Right atrium auricular region (tissue), 2 donors: ENCODE data around the gene MICALL1. TPM values are rescaled to one million over a fixed set of nuclear protein-coding genes. Genes with fewer than 3 reads are reported as not detected.

Source experiments
- DNase-seq: peaks from one replicate; pipeline ENCODE4 v3.0.0-alpha.2; 2019; ENCODE audit warnings: low spot score
- H3K27ac ChIP-seq, 2 donors: fragments of 200-600 bp; sonication (generic); 1 replicate in 1 of 2; 2 replicates in 1 of 2; pipeline ENCODE4 v1.5.1; 2016 to 2019
- H3K27me3 ChIP-seq, 2 donors: fragments of 200-600 bp; sonication (generic); one replicate each; pipeline versions ENCODE4 v1.5.1 to v1.6.0; 2017 to 2019
- H3K36me3 ChIP-seq: fragments of 200-600 bp; sonication (generic); one replicate; pipeline ENCODE4 v1.5.1; 2016
- H3K4me1 ChIP-seq, 2 donors: fragments of 200-600 bp; sonication (generic); one replicate each; pipeline versions ENCODE4 v1.5.1 to v1.6.0; 2017 to 2019
- H3K4me3 ChIP-seq, 2 donors: fragments of 200-600 bp; sonication (generic); 1 replicate in 1 of 2; 2 replicates in 1 of 2; pipeline ENCODE4 v1.5.1; 2017 to 2019; ENCODE audit warnings: mild to moderate bottlenecking in 1 of 2, moderate library complexity in 1 of 2
- H3K9me3 ChIP-seq, 2 donors: fragments of 200-600 bp; sonication (generic); one replicate each; pipeline ENCODE4 v1.5.1; 2019
- CTCF ChIP-seq, 2 donors: fragments of 200-600 bp; sonication (generic); IDR thresholded peaks; one replicate each; pipeline ENCODE4 v1.5.1; 2019; ENCODE audit warnings: antibody characterized with exemption in 2 of 2
- total RNA-seq, 2 donors: library from RNA; depleted of rRNA; stranded (reverse); fragments of >200 nt; gene quantifications; one replicate each; pipeline ENCODE4 v1.1.0, GENCODE V29; 2016

Gene MICALL1
- total RNA-seq, 2 donors from 2014 or later: 16.9 TPM

DNA sequence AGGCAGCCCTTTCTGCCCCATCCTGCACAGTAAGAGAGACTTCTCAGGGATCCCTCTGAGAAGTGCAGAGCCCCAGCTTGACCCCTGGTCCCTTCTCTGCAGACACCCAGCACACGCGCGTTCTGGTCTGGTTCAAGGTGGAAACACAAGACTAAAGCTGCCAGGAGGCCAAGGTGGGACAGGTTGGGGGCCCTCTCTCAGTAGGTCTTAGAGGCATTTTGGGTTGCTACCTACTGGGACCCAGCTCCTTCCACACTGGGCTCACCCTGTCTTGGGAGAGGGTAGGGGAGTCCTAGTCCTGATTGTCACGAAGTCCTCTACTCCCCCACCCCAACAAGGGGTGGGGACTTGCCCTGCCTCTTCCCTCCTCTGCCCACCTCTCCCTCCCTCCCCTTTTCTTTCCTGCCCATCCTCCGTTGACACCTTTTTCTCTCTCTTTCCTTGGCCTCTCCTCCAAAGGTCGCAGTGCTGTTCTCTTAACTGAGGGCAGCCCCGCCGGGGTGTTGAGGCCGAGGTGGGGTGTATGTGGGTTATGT is 79.0 kb downstream of the MICALL1 start:
- Histone ChIP-seq H3K4me1 (peaks cover 0 to 4% of the 10 kb centered on the region in 2 donors), H3K36me3 (no peaks in the 10 kb centered on the region), H3K9me3 (no peaks in the 10 kb centered on the region), H3K27me3 (no peaks in the 10 kb centered on the region), H3K27ac (no peak overlapping the region), H3K4me3 (no peak overlapping the region)
- no peak for DNase-seq
- no peak for TF ChIP-seq CTCF (IDR thresholded peaks at IDR 0.05)

DNA sequence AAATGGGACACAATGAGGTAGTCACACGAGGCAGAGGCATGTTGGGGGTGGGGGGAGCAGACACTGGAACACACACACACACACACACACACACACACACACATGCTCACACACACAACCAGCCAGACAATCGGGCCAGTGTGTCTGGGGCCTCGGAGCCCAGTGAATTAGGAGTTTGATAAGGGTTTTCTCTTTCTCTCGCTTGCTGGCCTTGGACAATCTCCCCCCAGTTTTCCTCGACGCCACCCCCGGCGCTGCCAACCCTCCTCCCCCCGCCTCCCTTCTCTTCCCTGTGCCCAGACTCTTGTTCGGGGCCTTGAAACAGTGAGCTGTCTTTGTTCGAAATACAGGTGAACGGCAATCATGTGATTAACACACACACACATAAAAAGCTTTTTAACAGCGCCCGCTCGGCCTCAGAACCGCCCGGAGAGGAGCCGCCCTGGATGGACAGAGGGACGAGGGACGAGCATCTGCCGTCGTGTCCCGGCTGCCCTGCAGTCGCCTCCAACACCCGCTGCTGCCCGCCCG is 79.7 kb downstream of the MICALL1 start:
- H3K4me1 ChIP-seq: peaks cover 0 to 6% of the 10 kb centered on the region in 2 donors
- no peaks in the 10 kb centered on the region for H3K36me3 ChIP-seq
- H3K27ac ChIP-seq: no peak overlapping the region
- no peak for TF ChIP-seq CTCF (IDR thresholded peaks at IDR 0.05)
- DNase-seq: no peak
- H3K27me3 ChIP-seq: no peaks in the 10 kb centered on the region
- H3K4me3 ChIP-seq: peak overlapping the region in 1 of 2 donors; percentile 7
- H3K9me3 ChIP-seq: no peaks in the 10 kb centered on the region

DNA sequence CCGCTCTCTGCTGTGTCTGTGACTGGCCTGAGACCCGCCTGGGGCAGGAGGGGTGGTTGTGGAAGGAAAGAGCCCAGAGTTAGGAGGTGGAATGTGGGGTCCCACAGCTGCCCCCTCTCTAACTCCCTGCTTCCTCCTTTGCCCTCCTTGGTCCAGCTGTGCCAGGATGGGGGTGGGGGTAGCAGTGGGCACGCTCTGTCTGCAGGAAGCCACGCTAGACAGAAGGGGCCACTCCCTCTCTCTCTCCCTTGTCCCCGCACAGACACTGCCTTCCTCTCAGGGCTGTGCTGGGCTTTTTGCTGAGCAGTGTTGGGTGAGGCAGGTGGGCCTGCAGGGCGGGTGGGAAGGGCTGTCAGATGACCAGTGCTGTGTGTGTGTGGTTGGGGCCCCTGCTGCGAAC is 80.3 kb downstream of the MICALL1 start:
- Histone ChIP-seq H3K27ac (no peak overlapping the region), H3K27me3 (no peaks in the 10 kb centered on the region), H3K4me1 (peaks cover 0 to 6% of the 10 kb centered on the region in 2 donors), H3K9me3 (no peaks in the 10 kb centered on the region), H3K4me3 (peak overlapping the region in 1 of 2 donors; percentile 7), H3K36me3 (no peaks in the 10 kb centered on the region)
- no peak for TF ChIP-seq CTCF (IDR thresholded peaks at IDR 0.05)
- no peak for DNase-seq

DNA sequence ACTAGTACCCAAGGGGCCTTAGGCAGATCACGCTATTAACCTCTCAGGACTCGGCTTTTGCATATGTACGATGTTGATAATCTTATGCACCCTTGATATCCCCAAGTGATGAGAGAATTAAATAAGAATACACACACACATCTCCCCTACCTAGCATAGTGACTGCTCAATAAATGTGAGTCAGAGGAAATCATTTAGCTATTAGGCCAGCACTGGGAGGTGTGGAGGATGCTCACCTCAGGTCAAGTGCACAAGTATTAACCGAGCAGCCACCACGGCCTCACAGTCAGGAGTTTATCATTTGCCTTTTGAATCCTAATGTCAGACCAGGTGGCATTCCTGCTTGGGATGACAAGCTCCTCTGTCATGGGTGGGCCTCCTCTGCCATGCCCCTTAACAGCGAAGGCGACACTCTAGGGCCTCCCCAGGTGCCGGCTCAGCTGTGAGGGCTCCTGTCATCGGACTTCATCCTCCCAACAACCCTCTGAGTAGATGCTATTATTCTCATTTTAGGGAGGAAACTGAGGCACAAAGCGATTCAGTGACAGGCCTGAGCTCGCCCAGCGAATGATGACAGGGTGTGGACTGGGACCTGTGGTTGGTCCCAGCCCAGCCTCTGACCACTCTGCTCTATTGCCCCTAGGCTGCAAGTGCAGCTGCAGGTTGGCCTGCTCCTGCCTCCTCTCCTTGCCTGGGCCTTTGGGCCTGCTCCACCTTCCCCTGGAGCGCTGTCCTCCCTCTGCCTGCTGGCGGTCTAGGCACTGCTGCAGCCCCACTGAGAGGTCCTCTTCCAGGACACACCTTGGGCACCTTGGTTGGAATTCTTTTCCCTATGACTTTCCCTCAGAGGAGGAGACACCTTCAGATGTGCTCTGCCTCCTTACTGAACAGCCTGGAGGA is 83.3 kb downstream of the MICALL1 start:
- Histone ChIP-seq H3K4me3 (no peak overlapping the region), H3K27ac (no peak overlapping the region), H3K4me1 (peaks cover 0 to 6% of the 10 kb centered on the region in 2 donors), H3K27me3 (no peaks in the 10 kb centered on the region), H3K36me3 (no peaks in the 10 kb centered on the region), H3K9me3 (no peaks in the 10 kb centered on the region)
- no peak for DNase-seq
- no peak for TF ChIP-seq CTCF (IDR thresholded peaks at IDR 0.05)

GRCh38 chr22:37990301-37990700 is 84.2 kb downstream of the MICALL1 start:
- Histone ChIP-seq H3K27me3 (no peaks in the 10 kb centered on the region), H3K27ac (no peak overlapping the region), H3K4me3 (no peak overlapping the region), H3K36me3 (no peaks in the 10 kb centered on the region), H3K4me1 (peaks cover 0 to 6% of the 10 kb centered on the region in 2 donors), H3K9me3 (no peaks in the 10 kb centered on the region)
- no peak for DNase-seq
- no peak for TF ChIP-seq CTCF (IDR thresholded peaks at IDR 0.05)
